A549 treated with Mapracorat at 1 μM for 4 hours (cell line): ENCODE data around the gene PHF1. TPM values are rescaled to one million over a fixed set of nuclear protein-coding genes. Genes with fewer than 3 reads are reported as not detected.

Experiments
- total RNA-seq: library from RNA; stranded (reverse); fragments of 200-300 nt; extraction: Qiagen RNA extraction; gene quantifications from 5 replicates; pipeline ENCODE4 v1.2.3, GENCODE V29; 2022

PHF1 gene
- 13.8 to 18.4 TPM (median 14.6 TPM) in 5 replicates for total RNA-seq

GRCh38 chr6:33410711-33411631, at the start of gene PHF1:
PHF1 (plus strand) TSS chr6:33411014; CDS start chr6:33412264, 1,250 bp downstream.

GRCh38 chr6:33391278-33391921, 19.4 kb upstream of the PHF1 start, which contains the start of gene KIFC1:
KIFC1 (plus strand) TSS chr6:33391823; CDS start chr6:33391986, 163 bp downstream.

GRCh38 chr6:33417903-33418689, 7.3 kb downstream of the PHF1 start, which contains the start of gene CUTA:
CUTA (minus strand) TSS chr6:33418107; CDS start chr6:33418000, 107 bp downstream.

GRCh38 chr6:33419580-33420490, 9.0 kb downstream of the PHF1 start, which contains the start of gene SYNGAP1:
SYNGAP1 (plus strand) TSS chr6:33420065; CDS start chr6:33420265, 200 bp downstream.

GRCh38 chr6:33454009-33454946, 43.5 kb downstream of the PHF1 start, which contains the start of gene ZBTB9:
ZBTB9 (plus strand) TSS chr6:33454576; CDS start chr6:33455101, 525 bp downstream.

Other genes starting within 250 kb of the PHF1 start
- 0.69 to 1.1 TPM (median 0.83 TPM) in 5 replicates for gene COL11A2, start 218.5 kb upstream of the PHF1 start, total RNA-seq
- 16.8 to 21.8 TPM (median 19.3 TPM) in 5 replicates for gene RXRB, start 210.3 kb upstream of the PHF1 start, total RNA-seq
- 104 to 111 TPM (median 108 TPM) in 5 replicates for gene SLC39A7, start 210.1 kb upstream of the PHF1 start, total RNA-seq
- gene HSD17B8, start 206.4 kb upstream of the PHF1 start, total RNA-seq, result 11.5 to 15.6 TPM (median 15.0 TPM) in 5 replicates
- 19.6 to 25.9 TPM (median 24.4 TPM) in 5 replicates for gene RING1, start 202.5 kb upstream of the PHF1 start, total RNA-seq
- 16.0 to 19.1 TPM (median 17.1 TPM) in 5 replicates for gene VPS52, start 139.1 kb upstream of the PHF1 start, total RNA-seq
- gene RPS18, start 138.9 kb upstream of the PHF1 start, total RNA-seq, result 2,503 to 2,635 TPM (median 2,544 TPM) in 5 replicates
- 0.56 to 1.3 TPM (median 0.87 TPM) in 5 replicates for gene B3GALT4, start 133.9 kb upstream of the PHF1 start, total RNA-seq
- gene WDR46, start 121.8 kb upstream of the PHF1 start, total RNA-seq, result 48.0 to 54.9 TPM (median 53.1 TPM) in 5 replicates
- 96.5 to 132 TPM (median 106 TPM) in 5 replicates for gene PFDN6, start 121.4 kb upstream of the PHF1 start, total RNA-seq
- gene RGL2, start 112.1 kb upstream of the PHF1 start, total RNA-seq, result 11.1 to 15.1 TPM (median 13.9 TPM) in 5 replicates
- gene TAPBP, start 96.9 kb upstream of the PHF1 start, total RNA-seq, result 34.5 to 39.4 TPM (median 36.1 TPM) in 5 replicates
- 2.3 to 4.2 TPM (median 3.1 TPM) in 5 replicates for gene ZBTB22, start 93.3 kb upstream of the PHF1 start, total RNA-seq
- gene DAXX, start 88.1 kb upstream of the PHF1 start, total RNA-seq, result 34.0 to 37.2 TPM (median 35.3 TPM) in 5 replicates
- 36.9 to 44.7 TPM (median 43.5 TPM) in 5 replicates for gene KIFC1, start 19.2 kb upstream of the PHF1 start, total RNA-seq
- 168 to 225 TPM (median 201 TPM) in 5 replicates for gene CUTA, start 7.1 kb downstream of the PHF1 start, total RNA-seq
- 3.2 to 9.3 TPM (median 4.4 TPM) in 5 replicates for gene SYNGAP1, start 9.1 kb downstream of the PHF1 start, total RNA-seq
- 10.3 to 12.5 TPM (median 10.7 TPM) in 5 replicates for gene ZBTB9, start 43.6 kb downstream of the PHF1 start, total RNA-seq
- gene BAK1, start 169.3 kb downstream of the PHF1 start, total RNA-seq, result 36.4 to 45.2 TPM (median 43.4 TPM) in 5 replicates
- 33.0 to 50.7 TPM (median 44.5 TPM) in 5 replicates for gene ITPR3, start 210.3 kb downstream of the PHF1 start, total RNA-seq